T47D (cell line): Measurements from ENCODE around the gene MRPL14.

Source experiments
- DNase-seq, 2 experiments: peaks; one replicate each; pipeline versions ENCODE4 v3.0.0 to v3.0.0-alpha.2; 2011 to 2012; ENCODE audit warnings: low read depth in 1 of 2, low spot score in 1 of 2
- JUND ChIP-seq: IDR thresholded peaks from 2 replicates; pipeline ENCODE4 v1.6.1; 2012; ENCODE audit warnings: low read depth
- in situ Hi-C: cut with HindIII; loops from 2 replicates; pipeline ENCODE4 v1.10.0; 2016; ENCODE audit warnings: low sequenced_read_pairs, low pct_unique_long_range_greater_than_20kb

Gene MRPL14

DNA sequence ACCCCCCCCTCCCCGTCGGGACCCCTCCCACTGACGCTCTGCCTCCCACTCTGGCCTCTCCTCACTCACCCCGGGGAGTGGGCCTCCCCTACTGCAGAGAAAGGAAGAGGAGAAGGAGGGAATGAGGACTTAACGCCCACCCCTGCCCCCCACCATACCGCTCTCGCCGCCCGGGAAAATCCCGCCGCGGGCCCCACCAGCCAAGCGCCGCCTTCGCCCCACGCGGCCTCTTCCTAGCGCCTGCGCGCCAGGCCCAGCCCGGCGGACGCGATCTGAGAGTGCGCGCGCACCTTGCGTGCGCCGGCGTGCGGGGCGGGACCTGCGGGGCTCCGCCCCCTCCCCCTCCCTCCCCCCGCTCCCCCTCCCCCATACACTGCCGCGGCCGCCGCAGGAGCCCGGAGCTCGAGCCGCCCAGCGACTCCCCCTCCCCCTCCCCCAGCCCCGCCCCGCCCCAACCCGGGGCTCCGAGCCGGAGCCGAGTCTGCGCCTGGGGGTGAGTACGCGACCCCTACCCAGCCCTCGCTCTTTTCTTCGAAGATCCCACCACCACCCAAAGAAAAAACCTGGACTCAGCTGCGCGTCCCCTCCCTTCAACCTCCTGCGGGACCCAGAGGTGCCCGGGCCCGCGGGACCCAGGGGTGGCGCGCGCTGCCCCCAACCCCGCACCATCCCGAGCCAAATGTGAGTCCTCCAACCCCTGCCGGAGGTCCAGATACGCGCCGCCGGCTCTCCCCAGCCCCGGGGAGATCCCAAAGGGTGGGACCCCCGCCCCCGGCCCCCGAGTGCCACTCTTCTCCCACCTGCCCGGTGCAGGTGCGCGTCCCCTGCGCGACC lies at the start of gene MRPL14, which contains the start of gene TMEM63B:
TSS of gene MRPL14 (minus strand) at position 267 of the 834 bp plus-strand sequence. CDS start 10,841 bp downstream, outside the sequence.
TSS of gene TMEM63B (plus strand) at position 369 of the 834 bp plus-strand sequence. CDS start 7,031 bp downstream, outside the sequence.
- no peak for TF ChIP-seq JUND
- DNase-seq, result peak; percentile 92 to 98
- in situ Hi-C loops, result no loop called here

DNA sequence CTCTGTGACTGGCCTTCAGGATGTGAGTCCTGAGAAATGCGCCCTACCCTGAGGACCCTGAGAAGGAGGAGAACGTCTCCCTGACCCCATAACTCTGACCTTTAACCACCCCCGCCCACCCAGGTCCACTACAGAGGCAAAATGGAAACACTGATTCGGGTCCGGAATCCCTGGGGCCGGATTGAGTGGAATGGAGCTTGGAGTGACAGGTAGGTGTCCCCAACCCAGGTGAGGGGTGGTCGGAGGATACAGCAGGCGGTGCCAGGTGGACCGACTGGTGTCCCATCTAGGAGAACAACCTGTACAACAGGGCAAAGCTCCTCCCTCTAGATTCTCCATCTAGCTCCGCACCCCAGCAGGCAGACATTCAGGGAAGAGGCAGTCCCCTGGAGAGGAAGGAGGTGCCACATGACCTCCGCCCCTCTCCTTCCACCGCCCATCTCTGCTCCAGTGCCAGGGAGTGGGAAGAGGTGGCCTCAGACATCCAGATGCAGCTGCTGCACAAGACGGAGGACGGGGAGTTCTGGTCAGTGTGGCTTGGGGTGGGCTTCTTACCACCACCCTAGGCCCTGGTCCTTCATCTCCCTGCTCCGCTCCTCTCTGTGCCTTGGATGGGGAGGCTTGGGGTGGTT lies 49.0 kb upstream of the MRPL14 start:
- in situ Hi-C loops, result no loop called here
- no peak for TF ChIP-seq JUND
- no peak for DNase-seq

DNA sequence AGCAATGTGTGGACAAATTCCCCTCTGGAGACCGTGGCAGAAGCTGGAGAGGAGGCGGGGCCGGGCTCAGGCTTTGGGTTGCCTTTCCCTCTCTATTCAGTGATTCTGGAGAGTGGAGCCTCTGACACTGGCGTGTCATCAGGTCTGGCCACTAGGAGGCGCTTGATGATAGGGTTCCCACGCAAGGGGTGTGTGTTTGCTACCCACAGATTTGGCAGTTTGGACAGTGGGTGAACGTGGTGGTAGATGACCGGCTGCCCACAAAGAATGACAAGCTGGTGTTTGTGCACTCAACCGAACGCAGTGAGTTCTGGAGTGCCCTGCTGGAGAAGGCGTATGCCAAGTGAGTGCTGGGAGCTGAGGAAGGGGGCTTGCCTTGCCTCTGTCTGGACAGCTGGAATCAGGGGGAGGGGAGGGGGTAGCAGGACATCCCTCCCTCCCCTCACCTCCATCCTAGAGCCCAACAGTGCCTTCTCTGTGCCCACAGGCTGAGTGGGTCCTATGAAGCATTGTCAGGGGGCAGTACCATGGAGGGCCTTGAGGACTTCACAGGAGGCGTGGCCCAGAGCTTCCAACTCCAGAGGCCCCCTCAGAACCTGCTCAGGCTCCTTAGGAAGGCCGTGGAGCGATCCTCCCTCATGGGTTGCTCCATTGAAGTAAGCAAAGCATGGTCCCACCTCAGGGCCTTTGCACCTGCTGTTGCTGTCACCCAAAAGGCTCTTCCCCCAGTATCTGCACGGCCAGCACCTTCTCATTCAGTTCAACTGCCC lies 45.7 kb upstream of the MRPL14 start:
- TF ChIP-seq JUND, result no peak
- DNase-seq, result peak; percentile 89
- in situ Hi-C loops, result no loop called here

DNA sequence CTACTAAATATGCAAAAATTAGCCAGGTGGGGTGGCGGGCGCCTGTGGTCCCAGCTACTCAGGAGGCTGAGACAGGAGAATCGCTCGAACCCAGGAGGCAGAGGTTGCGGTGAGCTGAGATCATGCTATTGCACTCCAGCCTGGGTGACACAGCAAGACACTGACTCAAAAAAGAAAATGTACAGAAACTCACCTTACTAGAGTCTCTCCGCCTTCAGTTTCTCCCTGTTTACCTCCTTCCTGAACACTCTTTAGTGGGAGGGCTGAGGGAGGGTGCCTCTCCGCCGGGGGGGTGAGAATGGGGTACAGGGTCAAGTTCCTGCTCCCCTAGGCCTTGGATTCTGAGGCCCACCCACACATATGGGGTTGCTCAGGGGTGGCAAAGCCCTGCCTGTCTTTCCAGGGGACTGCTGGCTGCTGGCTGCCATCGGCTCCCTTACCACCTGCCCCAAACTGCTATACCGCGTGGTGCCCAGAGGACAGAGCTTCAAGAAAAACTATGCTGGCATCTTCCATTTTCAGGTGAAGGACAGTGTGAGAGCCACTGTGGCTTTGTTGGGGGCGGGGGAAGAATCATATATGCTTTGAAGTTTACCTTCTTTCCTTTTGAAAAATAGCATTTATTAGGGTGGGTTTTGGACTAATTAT lies 44.8 kb upstream of the MRPL14 start:
- TF ChIP-seq JUND, result no peak
- no peak for DNase-seq
- in situ Hi-C loops, result no loop called here

DNA sequence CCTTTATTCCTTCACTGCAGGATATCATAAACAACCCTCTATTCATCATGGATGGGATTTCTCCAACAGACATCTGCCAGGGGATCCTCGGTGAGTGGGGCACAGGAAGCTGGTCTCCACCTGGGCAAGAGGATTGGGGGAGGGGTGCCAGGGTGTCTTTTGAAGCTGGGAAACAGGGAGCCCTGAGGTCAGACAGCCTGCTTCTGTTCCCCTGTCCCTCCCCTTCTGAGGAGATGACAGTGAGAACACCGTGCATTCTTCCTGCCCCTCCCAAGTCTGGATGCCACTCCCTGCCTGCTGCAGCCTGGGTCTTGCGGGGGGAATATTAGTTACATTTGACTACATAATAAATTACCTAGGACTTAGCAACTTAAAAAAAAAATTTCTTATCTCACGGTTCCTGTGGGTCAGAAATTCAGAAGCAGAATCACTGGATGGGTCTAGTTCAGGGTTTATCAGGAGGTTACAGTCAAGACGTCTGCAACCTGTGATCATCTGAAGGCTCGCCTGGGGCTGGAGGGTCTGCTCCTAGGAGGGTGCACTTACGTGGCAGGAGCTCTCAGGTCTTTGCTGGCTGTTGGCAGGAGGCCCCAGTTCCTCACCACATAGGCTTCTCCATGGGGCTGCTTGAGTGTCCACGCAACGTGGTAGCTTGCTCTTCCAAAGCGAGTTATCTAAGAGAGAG lies 42.8 kb upstream of the MRPL14 start:
- DNase-seq, result no peak
- TF ChIP-seq JUND, result no peak
- in situ Hi-C loops, result no loop called here

DNA sequence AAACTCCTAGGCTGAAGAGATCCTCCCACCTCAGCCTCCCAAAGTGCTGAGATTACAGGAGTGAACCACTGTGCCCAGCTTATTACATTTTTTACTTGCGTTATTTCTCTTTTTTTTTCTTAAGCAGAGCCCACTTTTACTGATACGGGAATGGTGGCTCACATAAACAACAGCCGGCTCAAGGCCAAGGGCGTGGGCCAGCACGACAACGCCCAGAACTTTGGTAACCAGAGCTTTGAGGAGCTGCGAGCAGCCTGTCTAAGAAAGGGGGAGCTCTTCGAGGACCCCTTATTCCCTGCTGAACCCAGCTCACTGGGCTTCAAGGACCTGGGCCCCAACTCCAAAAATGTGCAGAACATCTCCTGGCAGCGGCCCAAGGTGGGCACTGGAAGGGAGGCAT lies 41.9 kb upstream of the MRPL14 start:
- in situ Hi-C loops, result no loop called here

DNA sequence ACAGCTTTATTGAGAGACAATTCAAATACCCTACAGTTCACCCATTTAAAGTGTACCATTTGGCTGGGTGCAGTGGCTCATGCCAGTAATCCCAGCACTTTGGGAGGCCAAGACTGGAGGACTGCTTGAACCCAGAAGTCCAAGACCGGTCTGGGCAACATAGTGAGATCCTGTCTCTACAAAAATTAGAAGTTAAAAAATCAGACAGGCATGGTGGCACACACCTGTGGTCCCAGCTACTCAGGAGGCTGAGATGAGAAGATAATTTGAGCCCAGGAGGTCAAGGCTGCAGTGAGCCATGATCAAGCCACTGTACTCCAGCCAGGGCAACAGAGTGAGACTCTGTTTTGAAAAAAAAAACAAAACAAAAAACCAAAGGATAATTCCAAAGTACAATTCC lies 40.3 kb upstream of the MRPL14 start:
- no peak for TF ChIP-seq JUND
- no peak for DNase-seq
- in situ Hi-C loops, result no loop called here

More for the DNA sequence above, 41.9 kb upstream of the MRPL14 start:
- TF ChIP-seq JUND, result no peak
- DNase-seq, result no peak

DNA sequence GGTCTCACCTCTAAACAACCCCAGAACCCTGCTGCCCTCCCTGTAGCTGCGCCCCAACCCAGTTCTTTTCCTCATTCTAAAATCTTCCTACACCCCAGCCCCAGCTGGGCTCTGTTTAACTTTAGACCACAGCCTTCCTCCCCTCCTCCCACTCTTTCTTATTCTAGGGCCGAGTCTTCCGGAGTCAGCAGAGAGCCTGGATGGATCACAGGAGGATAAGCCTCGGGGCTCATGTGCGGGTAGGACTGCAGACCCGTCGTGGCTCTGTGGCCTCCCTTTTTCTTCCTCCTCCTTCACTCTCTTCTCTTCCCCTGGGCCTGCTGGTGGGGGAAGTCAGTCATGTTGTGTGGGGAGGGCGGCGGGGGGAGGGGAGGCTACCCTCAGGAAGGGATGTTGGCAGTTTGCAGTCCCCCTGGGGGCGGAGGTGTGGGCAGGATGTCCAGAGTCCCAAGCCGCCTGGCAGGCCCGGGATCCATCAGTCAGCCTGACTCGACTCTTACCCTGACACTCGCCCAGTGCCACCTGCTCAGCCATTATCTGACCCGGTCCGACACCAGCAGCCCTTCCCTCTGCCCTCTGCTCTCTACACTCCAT lies 39.4 kb upstream of the MRPL14 start:
- in situ Hi-C loops, result no loop called here
- DNase-seq, result peak in 1 of 2 experiments; percentile 28
- TF ChIP-seq JUND, result no peak

DNA sequence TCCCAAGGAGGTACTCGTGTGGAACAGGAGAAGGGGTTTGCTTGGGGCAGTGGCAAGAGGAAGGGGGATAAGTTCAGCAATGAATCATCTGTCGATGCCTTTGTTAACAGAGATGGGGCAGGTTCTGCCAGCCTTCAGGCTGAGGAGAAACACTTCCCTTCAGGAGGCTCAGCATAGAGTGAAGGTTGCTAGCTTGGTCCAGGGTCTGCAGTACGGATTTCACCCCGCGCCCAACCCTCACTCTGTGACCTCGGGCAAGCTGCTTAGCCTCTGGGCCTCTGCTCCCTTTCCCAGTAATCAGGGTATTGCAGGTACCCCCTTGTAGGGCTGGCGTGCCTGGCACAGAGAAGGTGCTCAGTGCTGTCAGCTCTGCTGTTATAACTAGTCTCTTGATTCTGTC lies 38.9 kb upstream of the MRPL14 start:
- in situ Hi-C loops, result no loop called here
- DNase-seq, result no peak

DNA sequence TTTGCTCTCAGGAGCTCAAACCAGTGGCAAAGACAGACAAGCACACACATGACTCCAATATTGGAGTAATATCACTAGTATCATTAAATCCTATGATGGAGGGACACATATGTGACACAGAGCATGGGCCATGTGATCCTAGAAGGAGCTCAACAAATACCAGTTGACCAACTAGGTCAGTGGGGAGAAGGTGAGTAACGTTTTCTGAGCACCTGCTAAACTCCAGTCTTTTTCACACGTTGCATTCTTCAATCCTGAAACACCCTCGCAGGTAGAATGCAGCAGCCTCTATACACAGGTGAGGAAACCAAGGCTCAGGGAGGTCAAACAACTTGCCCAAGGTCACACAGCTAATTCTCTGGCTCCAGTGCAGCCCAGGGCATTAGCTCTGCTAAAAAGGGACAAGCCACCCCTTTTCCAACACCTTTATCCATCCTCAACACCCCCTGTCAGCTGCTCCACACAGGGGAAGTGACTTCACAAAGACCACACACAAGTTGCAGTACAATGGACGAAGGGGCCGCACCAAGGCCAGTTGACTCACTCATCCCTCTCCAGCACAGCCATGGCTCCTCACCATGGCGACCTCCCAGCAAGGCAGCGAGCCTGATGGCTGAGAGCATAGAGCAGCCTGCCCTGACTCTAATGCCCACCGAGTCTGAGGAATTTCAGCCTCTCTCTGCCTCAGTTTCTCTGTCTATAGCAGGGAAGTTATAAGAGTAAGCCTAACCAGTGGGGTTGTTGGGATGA lies 35.8 kb upstream of the MRPL14 start:
- no peak for TF ChIP-seq JUND
- in situ Hi-C loops, result no loop called here
- no peak for DNase-seq

More for the DNA sequence above, 38.9 kb upstream of the MRPL14 start:
- TF ChIP-seq JUND, result no peak

DNA sequence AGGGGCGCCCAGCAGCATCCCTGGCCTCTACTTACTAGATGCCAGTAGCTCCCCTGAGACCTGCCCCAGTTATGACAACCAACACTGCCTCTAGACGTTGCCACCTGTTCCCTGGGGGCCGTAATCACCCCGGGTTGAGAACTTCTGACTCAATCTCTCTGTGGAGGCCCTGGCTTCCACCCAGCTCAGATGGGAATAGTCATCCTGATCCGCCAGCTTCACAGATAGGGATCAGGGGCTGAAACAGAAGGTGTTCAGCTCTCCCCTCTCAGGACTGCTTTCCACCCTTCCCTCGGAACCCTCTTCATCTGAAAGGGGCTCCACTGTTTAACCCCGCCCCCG lies 34.7 kb upstream of the MRPL14 start:
- DNase-seq, result no peak
- in situ Hi-C loops, result no loop called here

More for the DNA sequence above, 34.7 kb upstream of the MRPL14 start:
- TF ChIP-seq JUND, result no peak
